Hepatocyte (in vitro differentiated cells): ENCODE results near the gene SYT14. TPM values are rescaled to one million over a fixed set of nuclear protein-coding genes. Genes with fewer than 3 reads are reported as not detected.

ENCODE experiments used
- DNase-seq: peaks from one replicate; pipeline ENCODE4 v3.0.0-alpha.2; 2016; ENCODE audit warnings: low spot score
- H2AFZ ChIP-seq: fragments of 200-600 bp; sonication (generic); 2 replicates; pipeline ENCODE4 v1.6.0; 2016; ENCODE audit warnings: antibody characterized with exemption, mild to moderate bottlenecking
- H3K27ac ChIP-seq: fragments of 200-600 bp; sonication (generic); 2 replicates; pipeline ENCODE4 v1.5.1; 2016; ENCODE audit warnings: mild to moderate bottlenecking
- H3K27me3 ChIP-seq: fragments of 200-600 bp; sonication (generic); 2 replicates; pipeline ENCODE4 v1.6.1; 2016
- H3K36me3 ChIP-seq: fragments of 200-600 bp; sonication (generic); replicated peaks from 2 replicates; pipeline ENCODE4 v1.5.1; 2016; ENCODE audit warnings: low read depth; ENCODE audit not compliant: insufficient read depth
- H3K4me1 ChIP-seq: fragments of 200-600 bp; sonication (generic); 2 replicates; pipeline ENCODE4 v1.5.1; 2016; ENCODE audit warnings: mild to moderate bottlenecking, moderate library complexity; ENCODE audit not compliant: insufficient read depth
- H3K4me2 ChIP-seq: fragments of 200-600 bp; sonication (generic); 2 replicates; pipeline ENCODE4 v1.6.0; 2016
- H3K4me3 ChIP-seq: fragments of 200-600 bp; sonication (generic); 2 replicates; pipeline ENCODE4 v1.5.1; 2016; ENCODE audit warnings: mild to moderate bottlenecking
- H3K79me2 ChIP-seq: fragments of 200-600 bp; sonication (generic); 2 replicates; pipeline ENCODE4 v1.6.0; 2017; ENCODE audit warnings: mild to moderate bottlenecking
- H3K9me2 ChIP-seq: fragments of 200-600 bp; sonication (generic); replicated peaks from 2 replicates; pipeline ENCODE4 v1.6.0; 2017; ENCODE audit warnings: mild to moderate bottlenecking; ENCODE audit not compliant: insufficient read depth
- H3K9me3 ChIP-seq: fragments of 200-600 bp; sonication (generic); 2 replicates; pipeline ENCODE4 v1.5.1; 2016; ENCODE audit warnings: low read depth, mild to moderate bottlenecking
- H4K20me1 ChIP-seq: fragments of 200-600 bp; sonication (generic); 2 replicates; pipeline ENCODE4 v1.6.0; 2016; ENCODE audit warnings: mild to moderate bottlenecking; ENCODE audit not compliant: insufficient read depth, poor library complexity, severe bottlenecking
- EZH2 ChIP-seq: fragments of 200-600 bp; sonication (generic); IDR thresholded peaks from 2 replicates; pipeline ENCODE4 v1.6.1; 2016; ENCODE audit warnings: antibody characterized with exemption, mild to moderate bottlenecking, borderline replicate concordance
- EZH2phosphoT487 ChIP-seq: fragments of 200-600 bp; sonication (generic); IDR thresholded peaks from one replicate; pipeline ENCODE4 v1.6.1; 2018; ENCODE audit warnings: antibody characterized with exemption, mild to moderate bottlenecking, low read depth, moderate library complexity; ENCODE audit not compliant: unreplicated experiment, severe bottlenecking
- WGBS: methylation state at CpG from one replicate; pipeline ENCODE4 v1.1.6; 2016; ENCODE audit warnings: low lambda C conversion rate; ENCODE audit errors: missing lambda C conversion rate; 5-methylcytosine and 5-hydroxymethylcytosine counted together
- polyA plus RNA-seq: library from polyadenylated mRNA; unstranded; fragments of >200 nt; fragmentation: Nextera tagmentation; extraction: Ambion mirVana; gene quantifications from 2 replicates; pipeline ENCODE4 v1.2.1, GENCODE V29; 2016
- total RNA-seq: library from RNA; depleted of rRNA; stranded (reverse); fragments of >200 nt; gene quantifications from 2 replicates; pipeline ENCODE4 v1.2.3, GENCODE V29; 2014
- TF ChIP-seq, protein P1 (sequence below): fragments of 200-600 bp; sonication (generic); IDR thresholded peaks from 2 replicates; pipeline ENCODE4 v1.5.1; 2016; ENCODE audit warnings: antibody characterized with exemption, mild to moderate bottlenecking; ENCODE audit not compliant: poor library complexity

The SYT14 gene
- total and polyA plus RNA-seq, 2 experiments from 2014 or later: 0.29 to 1.4 TPM

DNA sequence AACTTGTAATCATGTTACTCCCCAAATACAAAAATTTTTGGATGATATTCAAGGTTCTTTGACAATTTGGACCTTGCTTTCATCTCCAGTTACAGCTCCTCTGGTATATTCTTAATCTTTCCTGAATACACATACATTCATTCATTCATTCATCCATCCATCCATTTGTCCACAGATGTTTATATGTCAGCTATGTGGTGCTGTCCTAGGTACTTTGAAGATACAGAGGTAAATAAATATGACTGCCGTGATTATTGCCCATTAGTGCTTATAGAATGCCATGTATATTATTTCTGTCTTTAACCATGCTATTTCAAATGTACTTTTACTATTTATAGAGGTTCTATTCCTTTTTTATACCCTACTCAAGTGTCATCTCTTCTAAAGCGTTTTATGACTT lies 72.1 kb downstream of the SYT14 start:
- WGBS: 94% methylated on average over 2 of the region's 2 CpGs
- no peak for DNase-seq
- TF ChIP-seq EZH2phosphoT487: no peak
- no peak for TF ChIP-seq EZH2

DNA sequence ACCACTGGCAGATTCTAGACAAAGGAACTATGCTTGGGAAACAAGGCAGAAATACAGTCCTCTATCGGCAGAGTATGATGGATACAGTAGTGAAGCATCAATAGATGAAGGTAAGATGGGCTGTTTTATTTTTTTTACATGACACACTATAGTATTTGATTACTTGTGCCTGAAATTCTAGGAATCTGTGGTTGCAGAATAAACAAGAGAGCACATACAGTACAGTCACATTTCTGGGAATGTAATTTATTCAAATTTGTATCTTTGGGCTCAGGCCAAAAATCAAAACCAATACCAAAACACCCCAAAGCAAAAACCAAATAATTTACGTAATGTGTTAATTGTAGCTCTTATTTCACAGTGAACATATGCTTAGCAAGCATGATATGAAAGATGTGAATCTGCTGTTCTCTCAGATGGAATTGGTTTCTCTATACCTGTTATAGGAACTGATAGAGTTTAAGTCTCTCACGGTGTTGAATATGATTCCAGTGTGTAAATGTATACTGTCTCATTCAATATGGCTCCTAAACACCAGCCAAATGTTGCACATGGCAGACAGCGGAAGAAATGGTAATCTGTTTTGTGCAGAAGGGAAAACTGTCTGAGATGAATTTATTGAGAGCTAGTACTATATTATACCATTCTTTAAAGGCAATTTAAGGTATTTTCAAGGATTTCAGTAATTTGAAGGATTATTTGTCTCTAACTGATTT lies 83.3 kb downstream of the SYT14 start:
- H3K9me3 ChIP-seq: no peaks in the 10 kb centered on the region
- no peak for DNase-seq
- TF ChIP-seq EZH2phosphoT487 (no peak), EZH2 (no peak)
- TF ChIP-seq, protein P1, sequence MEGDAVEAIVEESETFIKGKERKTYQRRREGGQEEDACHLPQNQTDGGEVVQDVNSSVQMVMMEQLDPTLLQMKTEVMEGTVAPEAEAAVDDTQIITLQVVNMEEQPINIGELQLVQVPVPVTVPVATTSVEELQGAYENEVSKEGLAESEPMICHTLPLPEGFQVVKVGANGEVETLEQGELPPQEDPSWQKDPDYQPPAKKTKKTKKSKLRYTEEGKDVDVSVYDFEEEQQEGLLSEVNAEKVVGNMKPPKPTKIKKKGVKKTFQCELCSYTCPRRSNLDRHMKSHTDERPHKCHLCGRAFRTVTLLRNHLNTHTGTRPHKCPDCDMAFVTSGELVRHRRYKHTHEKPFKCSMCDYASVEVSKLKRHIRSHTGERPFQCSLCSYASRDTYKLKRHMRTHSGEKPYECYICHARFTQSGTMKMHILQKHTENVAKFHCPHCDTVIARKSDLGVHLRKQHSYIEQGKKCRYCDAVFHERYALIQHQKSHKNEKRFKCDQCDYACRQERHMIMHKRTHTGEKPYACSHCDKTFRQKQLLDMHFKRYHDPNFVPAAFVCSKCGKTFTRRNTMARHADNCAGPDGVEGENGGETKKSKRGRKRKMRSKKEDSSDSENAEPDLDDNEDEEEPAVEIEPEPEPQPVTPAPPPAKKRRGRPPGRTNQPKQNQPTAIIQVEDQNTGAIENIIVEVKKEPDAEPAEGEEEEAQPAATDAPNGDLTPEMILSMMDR: no peak
- H4K20me1 ChIP-seq: no peaks in the 10 kb centered on the region
- no peaks in the 10 kb centered on the region for H3K27me3 ChIP-seq
- H3K4me3 ChIP-seq: no peak overlapping the region
- no peak overlapping the region for H3K4me2 ChIP-seq
- WGBS: 93% methylated on average over 4 of the region's 4 CpGs
- H3K9me2 ChIP-seq: no peaks in the 10 kb centered on the region
- H3K79me2 ChIP-seq: no peaks in the 10 kb centered on the region
- H3K36me3 ChIP-seq: no peaks in the 10 kb centered on the region
- H3K4me1 ChIP-seq: no peaks in the 10 kb centered on the region
- H3K27ac ChIP-seq: no peak overlapping the region
- H2AFZ ChIP-seq: no peak overlapping the region

More for the DNA sequence above, 72.1 kb downstream of the SYT14 start:
- H2AFZ ChIP-seq: no peak overlapping the region
- H3K79me2 ChIP-seq: no peaks in the 10 kb centered on the region
- no peak overlapping the region for H3K4me3 ChIP-seq
- H4K20me1 ChIP-seq: no peaks in the 10 kb centered on the region
- H3K9me2 ChIP-seq: no peaks in the 10 kb centered on the region
- H3K4me1 ChIP-seq: no peaks in the 10 kb centered on the region
- no peaks in the 10 kb centered on the region for H3K36me3 ChIP-seq
- H3K4me2 ChIP-seq: no peak overlapping the region
- no peaks in the 10 kb centered on the region for H3K9me3 ChIP-seq
- no peaks in the 10 kb centered on the region for H3K27me3 ChIP-seq
- H3K27ac ChIP-seq: no peak overlapping the region

DNA sequence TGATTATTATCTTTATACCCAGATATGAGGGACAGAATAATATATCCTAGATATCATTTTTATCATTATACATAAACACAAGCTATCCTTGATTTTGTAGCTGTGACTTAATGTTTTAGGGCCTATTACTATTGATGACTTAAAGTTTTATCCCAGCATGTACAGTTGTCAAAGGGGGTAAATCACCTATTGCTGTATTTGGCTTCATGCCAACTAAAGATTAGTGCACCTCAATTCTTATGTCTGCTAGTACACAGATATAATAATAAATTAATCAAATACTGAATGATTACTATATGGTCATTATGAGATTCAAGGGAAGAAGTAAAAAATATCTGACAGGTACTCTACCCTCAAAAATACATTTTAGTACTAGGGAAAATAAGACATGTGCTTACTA lies 84.0 kb downstream of the SYT14 start:
- no peak for TF ChIP-seq EZH2
- TF ChIP-seq EZH2phosphoT487: no peak
- TF ChIP-seq, protein P1: no peak
- H3K36me3 ChIP-seq: no peaks in the 10 kb centered on the region
- H3K9me2 ChIP-seq: no peaks in the 10 kb centered on the region
- H2AFZ ChIP-seq: no peak overlapping the region
- H3K4me1 ChIP-seq: no peaks in the 10 kb centered on the region
- H3K79me2 ChIP-seq: no peaks in the 10 kb centered on the region
- H3K27me3 ChIP-seq: no peaks in the 10 kb centered on the region
- no peak overlapping the region for H3K27ac ChIP-seq
- H4K20me1 ChIP-seq: no peaks in the 10 kb centered on the region
- no peak overlapping the region for H3K4me2 ChIP-seq
- no peak overlapping the region for H3K4me3 ChIP-seq
- no peak for DNase-seq
- H3K9me3 ChIP-seq: no peaks in the 10 kb centered on the region

DNA sequence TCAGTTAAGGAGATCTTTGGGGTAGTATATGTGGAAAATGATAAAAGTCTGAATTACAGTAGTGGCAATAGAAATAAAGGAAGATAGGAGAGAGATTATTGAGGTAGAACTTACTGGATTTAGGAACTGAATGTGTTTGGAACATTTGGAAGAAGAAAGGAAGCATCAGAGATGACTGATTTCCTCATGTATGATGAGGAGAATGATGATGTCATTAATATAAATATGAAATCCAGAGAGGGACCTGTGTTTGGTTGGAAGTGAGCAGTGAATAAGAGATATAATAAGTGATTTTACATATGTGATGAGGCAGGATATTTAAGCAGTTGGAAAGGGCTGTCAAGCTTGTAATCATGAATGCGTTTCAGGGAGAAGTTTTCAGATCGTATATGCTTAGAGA lies 86.3 kb downstream of the SYT14 start:
- no peaks in the 10 kb centered on the region for H3K9me3 ChIP-seq

More for the DNA sequence above, 86.3 kb downstream of the SYT14 start:
- Histone ChIP-seq H3K79me2 (no peaks in the 10 kb centered on the region), H4K20me1 (no peaks in the 10 kb centered on the region), H3K4me2 (no peak overlapping the region), H3K27ac (no peak overlapping the region), H3K4me3 (no peak overlapping the region), H3K9me2 (no peaks in the 10 kb centered on the region), H3K36me3 (no peaks in the 10 kb centered on the region), H2AFZ (no peak overlapping the region), H3K4me1 (no peaks in the 10 kb centered on the region), H3K27me3 (no peaks in the 10 kb centered on the region)
- WGBS: 91% methylated on average over 2 of the region's 2 CpGs
- TF ChIP-seq EZH2phosphoT487: no peak
- TF ChIP-seq, protein P1: no peak
- TF ChIP-seq EZH2: no peak
- DNase-seq: no peak
